ENCODE data around the gene CYP2B6.

- TF ChIP-seq EZH2 (IDR thresholded peaks at IDR 0.05; ENCODE audit: borderline replicate concordance, control insufficient read depth, low read depth, low read length): no peak
- TF ChIP-seq CTCF (IDR thresholded peaks at IDR 0.05 in 2 of 3, conservative IDR thresholded peaks at IDR 0.05 in 1 of 3; ENCODE audit: control insufficient read depth in 2 of 3, extremely low read depth in 1 of 3, insufficient read depth in 1 of 3, low read depth in 3 of 3, low read length in 3 of 3): no peak
- TF ChIP-seq SIN3A (IDR thresholded peaks at IDR 0.05; ENCODE audit: low read depth, low read length): no peak
- TF ChIP-seq E4F1 (IDR thresholded peaks at IDR 0.05; ENCODE audit: borderline replicate concordance, partially characterized antibody): no peak
- no peak for TF ChIP-seq KDM1A (IDR thresholded peaks at IDR 0.05; ENCODE audit: borderline replicate concordance)
Observed at GRCh38 chr19:41025411-41025810, 34.3 kb downstream of the CYP2B6 start.
